GM12878 (cell line): Measurements from ENCODE around the gene ATP6V1G3. TPM values are rescaled to one million over a fixed set of nuclear protein-coding genes. Genes with fewer than 3 reads are reported as not detected.
"Not testable (repeated sequence)": the region's sequence is repeated elsewhere in the genome, so short reads cannot be mapped to it uniquely, and the experiment has no call there.

Experiments used
- ATAC-seq: fragments of 200-7000 bp; cut with Tn5 transposase; 3 replicates; pipeline ENCODE4 v1.9.1; 2020; ENCODE audit warnings: mild to moderate bottlenecking, moderate library complexity
- BruUV-seq: library from RNA; stranded (reverse); fragments of 400-500 nt; replicated peaks from 2 replicates; lab custom pipeline; 2021; lab: Mats Ljungman, UMichigan
- CTCF ChIA-PET: fragments of 300-600 bp; sonication (Branson Sonifier 250); formaldehyde crosslinking; extraction: SDS; loops from one replicate; lab custom pipeline; 2021; ENCODE audit warnings: inconsistent platforms; lab: Yijun Ruan, JAX
- POLR2A ChIA-PET: fragments of 350-600 bp; formaldehyde crosslinking; extraction: SDS; loops from one replicate; lab custom pipeline; 2021; ENCODE audit warnings: inconsistent platforms; lab: Charles Lee
- RAD21 ChIA-PET: fragments of 300-600 bp; sonication (Branson Sonifier 250); formaldehyde crosslinking; loops from one replicate; lab custom pipeline; 2023; ENCODE audit warnings: antibody characterized with exemption; ENCODE audit not compliant: unreplicated experiment; lab: Charles Lee
- SMC1A ChIA-PET: fragments of 300-600 bp; sonication (Branson Sonifier 250); formaldehyde crosslinking; loops from one replicate; lab custom pipeline; 2023; ENCODE audit not compliant: unreplicated experiment, uncharacterized antibody; lab: Charles Lee
- DNase-seq: peaks from one replicate; pipeline ENCODE4 v3.0.0-alpha.2; 2011; ENCODE audit warnings: low read depth, low spot score
- FAIRE-seq: peaks from 3 replicates; lab custom pipeline; 2011; peaks lifted over from hg19 to GRCh38; lab: Jason Lieb, UNC
- H2AFZ ChIP-seq: 2 replicates; pipeline ENCODE4 v1.6.0; 2011; ENCODE audit warnings: low read depth, low read length, control low read depth; ENCODE audit not compliant: control insufficient read depth
- H3K27ac ChIP-seq: 2 replicates; pipeline ENCODE4 v1.5.1; 2011; ENCODE audit warnings: control low read depth; ENCODE audit not compliant: control insufficient read depth, insufficient read depth
- H3K27me3 ChIP-seq, 2 experiments: replicated peaks in 1 of 2; 2 replicates each; pipeline versions ENCODE4 v1.6.0 to v1.6.1; 2011; ENCODE audit warnings: low read length in 1 of 2; ENCODE audit not compliant: control insufficient read depth in 2 of 2, insufficient read depth in 2 of 2
- H3K36me3 ChIP-seq, 2 experiments: 2 replicates each; pipeline ENCODE4 v1.5.1; 2011; ENCODE audit warnings: low read length in 1 of 2; ENCODE audit not compliant: control insufficient read depth in 2 of 2, insufficient read depth in 2 of 2
- H3K4me1 ChIP-seq: 2 replicates; pipeline ENCODE4 v1.6.1; 2011; ENCODE audit warnings: mild to moderate bottlenecking, low read length, moderate library complexity, mixed read lengths; ENCODE audit not compliant: control insufficient read depth, insufficient read depth
- H3K4me2 ChIP-seq: 2 replicates; pipeline ENCODE4 v1.6.0; 2011; ENCODE audit warnings: control low read depth; ENCODE audit not compliant: control insufficient read depth, insufficient read depth
- H3K4me3 ChIP-seq: fragments of 200-600 bp; sonication (generic); 2 replicates; pipeline ENCODE4 v1.5.1; 2016
- H3K79me2 ChIP-seq: 2 replicates; pipeline ENCODE4 v1.6.0; 2011; ENCODE audit warnings: low read length; ENCODE audit not compliant: control insufficient read depth, insufficient read depth
- H3K9ac ChIP-seq: 2 replicates; pipeline ENCODE4 v1.8.0; 2011; ENCODE audit warnings: low read length, control low read depth, mixed read lengths; ENCODE audit not compliant: control insufficient read depth, insufficient read depth
- H3K9me3 ChIP-seq: replicated peaks from 3 replicates; pipeline ENCODE4 v1.5.1; 2011; ENCODE audit warnings: mild to moderate bottlenecking, low read length; ENCODE audit not compliant: control insufficient read depth, insufficient read depth
- H4K20me1 ChIP-seq: 2 replicates; pipeline ENCODE4 v1.6.0; 2011; ENCODE audit not compliant: control insufficient read depth, insufficient read depth
- CEBPB ChIP-seq, 2 experiments: fragments of 150-350 bp in 1 of 2; IDR thresholded peaks; 2 replicates each; pipeline ENCODE4 v1.6.1; 2012 to 2014; ENCODE audit warnings: low read depth in 2 of 2, low read length in 2 of 2, borderline replicate concordance in 1 of 2, inconsistent platforms in 1 of 2
- KLF5 ChIP-seq: fragments of 450-650 bp; IDR thresholded peaks from 2 replicates; pipeline ENCODE4 v1.6.1; 2014; ENCODE audit warnings: mild to moderate bottlenecking; ENCODE audit not compliant: partially characterized antibody
- NKRF ChIP-seq: fragments of 450-650 bp; conservative IDR thresholded peaks from 2 replicates; pipeline ENCODE4 v1.6.1; 2017; ENCODE audit warnings: mild to moderate bottlenecking, moderate library complexity
- SKIL ChIP-seq: fragments of 450-650 bp; IDR thresholded peaks from 2 replicates; pipeline ENCODE4 v1.6.1; 2017; ENCODE audit warnings: mild to moderate bottlenecking, low read depth, inconsistent platforms; ENCODE audit not compliant: poor library complexity, severe bottlenecking
- SMC3 ChIP-seq: IDR thresholded peaks from 2 replicates; pipeline ENCODE4 v1.6.1; 2011; ENCODE audit warnings: low read length, improper control_type of control experiment, borderline replicate concordance
- WGBS: methylation state at CpG from one replicate; pipeline ENCODE4 v1.1.6; 2016; ENCODE audit warnings: low lambda C conversion rate; ENCODE audit not compliant: insufficient replicate concordance, insufficient coverage; ENCODE audit errors: missing lambda C conversion rate; 5-methylcytosine and 5-hydroxymethylcytosine counted together
- in situ Hi-C: fragments of 300-500 bp; cut with MboI; formaldehyde crosslinking; loops from 9 replicates; pipeline ENCODE4 v1.14.3; 2018; ENCODE audit warnings: mixed read lengths
- intact Hi-C: fragments of 100-400 bp; cut with micrococcal nuclease; formaldehyde crosslinking; loops from one replicate; pipeline ENCODE4 v1.14.2; 2022; ENCODE audit not compliant: unreplicated experiment
- polyA plus RNA-seq, 11 experiments: library from polyadenylated mRNA; depleted of rRNA in 4 of 11; unstranded in 6 of 11; stranded (reverse) in 5 of 11; fragments of >200 nt; fragmentation: Nextera tagmentation in 4 of 11; fragmentation: Illumina TruSeq in 1 of 11; extraction: Ambion mirVana in 4 of 11; extraction: Trizol in 1 of 11; gene quantifications; 1 replicate in 1 of 11; 2 replicates in 10 of 11; pipeline versions ENCODE4 v1.2.1 to v1.2.3, GENCODE V29; 2011 to 2016; ENCODE audit warnings: inconsistent platforms in 2 of 11, missing spikeins in 2 of 11, low read depth in 1 of 11
- total RNA-seq, 4 experiments: library from RNA; depleted of rRNA in 3 of 4; stranded (reverse); fragments of >200 nt in 3 of 4; fragmentation: Illumina TruSeq in 1 of 4; extraction: Trizol in 1 of 4; gene quantifications; 2 replicates each; pipeline versions ENCODE4 v1.2.1 to v1.2.3, GENCODE V29; 2013 to 2021

ATP6V1G3 gene
- total and polyA plus RNA-seq, 10 of the 15 experiments (the other 5 are each of a cell fraction or from before 2014, with no cell fraction given), result 0.22 TPM; not detected in 9

GRCh38 chr1:198524556-198524955, 15.9 kb downstream of the ATP6V1G3 start (continued):
- TF ChIP-seq NKRF (no peak), SMC3 (no peak), SKIL (no peak), KLF5 (no peak), CEBPB (IDR thresholded peaks at IDR 0.05; ENCODE audit: borderline replicate concordance in 1 of 2, low read depth in 2 of 2, low read length in 2 of 2) (no peak)

- ATAC-seq, H3K27me3 ChIP-seq, H3K9ac ChIP-seq, H3K79me2 ChIP-seq, H4K20me1 ChIP-seq, H3K4me2 ChIP-seq, DNase-seq, in situ Hi-C loops, H3K27ac ChIP-seq, H3K4me3 ChIP-seq, FAIRE-seq, H2AFZ ChIP-seq, RAD21 ChIA-PET, H3K36me3 ChIP-seq, SMC1A ChIA-PET, H3K9me3 ChIP-seq, BruUV-seq, POLR2A ChIA-PET: not testable (repeated sequence)
- 80% methylated on average over 10 of the region's 10 CpGs for WGBS
- CTCF ChIA-PET, result interaction anchor here (1.6 kb wide), 1 partner anchor 20 kb away, joined by 3 read pairs; no protein-coding TSS in a partner anchor
- intact Hi-C loops, result loop anchor here (5.0 kb wide), 2 partner anchors 73 to 158 kb away; no protein-coding TSS in a partner anchor
- peaks cover 16% of the 10 kb centered on the region for H3K4me1 ChIP-seq
Observed at GRCh38 chr1:198524127-198524526, 16.4 kb downstream of the ATP6V1G3 start.
